GM06990 (cell line): ENCODE data around the gene FAM110D.

ENCODE experiments used
- DNase-seq: peaks from one replicate; pipeline ENCODE4 v3.0.0-alpha.2; 2011; ENCODE audit not compliant: insufficient read length; ENCODE audit errors: extremely low read depth
- H3K27me3 ChIP-seq: replicated peaks from 2 replicates; pipeline ENCODE4 v1.6.0; 2011; ENCODE audit warnings: low read length; ENCODE audit not compliant: control insufficient read depth, insufficient read depth
- H3K36me3 ChIP-seq: 2 replicates; pipeline ENCODE4 v1.5.1; 2011; ENCODE audit warnings: low read length; ENCODE audit not compliant: control insufficient read depth, insufficient read depth
- H3K4me3 ChIP-seq: replicated peaks from 2 replicates; pipeline ENCODE4 v1.5.1; 2011; ENCODE audit warnings: low read depth, mild to moderate bottlenecking, control low read depth, low read length
- TF ChIP-seq, protein P1 (sequence below): IDR thresholded peaks from 2 replicates; pipeline ENCODE4 v1.5.1; 2011; ENCODE audit warnings: low read length, control low read depth, mild to moderate bottlenecking, inconsistent platforms; ENCODE audit not compliant: insufficient read depth, poor library complexity, severe bottlenecking

Gene FAM110D

DNA sequence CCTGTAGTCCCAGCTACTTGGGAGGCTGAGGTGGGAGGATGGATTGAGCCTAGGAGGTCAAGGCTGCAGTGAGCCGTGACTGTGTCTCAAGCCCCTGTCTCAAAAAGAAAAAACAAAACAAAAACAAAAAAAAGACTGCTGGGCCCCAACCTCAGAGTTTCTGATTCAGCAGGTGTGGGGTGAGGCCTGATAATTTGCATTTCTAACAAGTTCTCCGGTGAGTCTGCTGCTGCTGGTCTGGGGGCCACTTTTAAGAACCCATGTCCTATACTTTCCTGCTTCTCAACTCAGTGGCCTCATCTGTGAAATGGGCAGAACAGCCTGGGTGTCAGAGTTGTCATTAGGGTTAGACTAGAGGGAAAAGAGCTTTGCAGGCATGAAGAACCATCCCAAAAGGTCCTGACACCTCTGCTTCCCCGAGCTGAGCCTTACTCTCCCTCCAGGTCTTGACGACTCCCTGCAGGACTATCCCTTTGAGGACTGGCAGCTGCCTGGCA lies 21.2 kb downstream of the FAM110D start:
- TF ChIP-seq, protein P1, sequence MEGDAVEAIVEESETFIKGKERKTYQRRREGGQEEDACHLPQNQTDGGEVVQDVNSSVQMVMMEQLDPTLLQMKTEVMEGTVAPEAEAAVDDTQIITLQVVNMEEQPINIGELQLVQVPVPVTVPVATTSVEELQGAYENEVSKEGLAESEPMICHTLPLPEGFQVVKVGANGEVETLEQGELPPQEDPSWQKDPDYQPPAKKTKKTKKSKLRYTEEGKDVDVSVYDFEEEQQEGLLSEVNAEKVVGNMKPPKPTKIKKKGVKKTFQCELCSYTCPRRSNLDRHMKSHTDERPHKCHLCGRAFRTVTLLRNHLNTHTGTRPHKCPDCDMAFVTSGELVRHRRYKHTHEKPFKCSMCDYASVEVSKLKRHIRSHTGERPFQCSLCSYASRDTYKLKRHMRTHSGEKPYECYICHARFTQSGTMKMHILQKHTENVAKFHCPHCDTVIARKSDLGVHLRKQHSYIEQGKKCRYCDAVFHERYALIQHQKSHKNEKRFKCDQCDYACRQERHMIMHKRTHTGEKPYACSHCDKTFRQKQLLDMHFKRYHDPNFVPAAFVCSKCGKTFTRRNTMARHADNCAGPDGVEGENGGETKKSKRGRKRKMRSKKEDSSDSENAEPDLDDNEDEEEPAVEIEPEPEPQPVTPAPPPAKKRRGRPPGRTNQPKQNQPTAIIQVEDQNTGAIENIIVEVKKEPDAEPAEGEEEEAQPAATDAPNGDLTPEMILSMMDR: no peak
- no peak overlapping the region for H3K4me3 ChIP-seq
- H3K36me3 ChIP-seq: no peaks in the 10 kb centered on the region
- no peak for DNase-seq
- H3K27me3 ChIP-seq: no peaks in the 10 kb centered on the region

DNA sequence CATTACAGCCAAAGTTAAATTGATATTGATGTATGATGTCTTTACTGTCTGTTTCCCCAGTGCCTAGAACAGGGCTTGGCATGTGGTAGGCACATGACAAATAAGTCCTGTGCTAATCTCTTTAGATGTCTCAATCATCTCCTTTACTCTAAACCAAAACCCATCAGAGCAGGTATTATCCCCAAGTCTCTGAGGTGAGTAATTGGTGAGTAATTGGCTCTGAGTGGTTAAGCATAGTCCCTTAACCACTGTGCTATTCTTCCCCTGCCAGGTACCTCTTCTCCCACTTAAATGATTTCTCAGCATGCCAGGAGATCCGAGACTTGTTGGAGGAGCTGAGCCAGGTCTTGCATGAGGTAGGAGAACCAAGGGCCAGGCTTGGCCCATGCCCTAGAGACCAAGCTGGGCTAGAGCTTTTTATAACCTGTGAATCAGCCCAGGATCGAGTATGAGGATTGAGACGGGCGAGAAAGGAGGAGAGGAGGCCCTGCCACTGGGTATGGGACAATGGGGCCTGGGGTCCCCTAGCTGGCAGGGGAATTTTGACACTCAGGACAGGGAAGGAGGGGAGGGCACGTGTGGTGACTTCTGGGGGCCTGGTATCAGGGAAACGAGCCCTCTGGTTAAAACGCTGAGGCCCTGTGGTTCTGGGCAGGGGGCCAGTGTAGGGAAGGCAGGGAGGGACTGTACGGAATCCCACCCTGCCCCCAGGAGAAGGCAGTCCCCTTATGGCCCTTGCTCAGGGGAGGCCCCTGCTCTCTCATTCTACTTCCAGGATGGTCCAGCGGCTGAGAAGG lies 22.9 kb downstream of the FAM110D start:
- no peaks in the 10 kb centered on the region for H3K36me3 ChIP-seq
- H3K4me3 ChIP-seq: no peak overlapping the region
- DNase-seq: no peak
- no peaks in the 10 kb centered on the region for H3K27me3 ChIP-seq
- TF ChIP-seq, protein P1: no peak

DNA sequence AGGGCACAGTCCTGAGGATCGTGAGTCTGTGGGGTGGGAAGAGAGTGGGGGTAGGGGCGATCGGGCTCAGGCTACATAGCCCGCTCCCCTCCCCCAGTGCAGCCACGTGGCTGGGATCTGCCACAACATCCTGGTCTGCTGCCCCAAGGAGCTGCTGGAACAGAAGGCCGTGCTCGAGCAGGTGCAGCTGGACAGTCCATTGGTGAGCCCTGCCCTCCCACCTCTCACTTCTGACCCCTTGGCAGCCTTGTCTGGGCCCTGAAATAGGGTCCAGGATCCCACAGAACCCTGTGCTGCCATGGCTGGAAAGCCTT lies 23.5 kb downstream of the FAM110D start:
- no peaks in the 10 kb centered on the region for H3K36me3 ChIP-seq
- H3K4me3 ChIP-seq: no peak overlapping the region
- no peak for DNase-seq
- TF ChIP-seq, protein P1: no peak
- H3K27me3 ChIP-seq: no peaks in the 10 kb centered on the region

DNA sequence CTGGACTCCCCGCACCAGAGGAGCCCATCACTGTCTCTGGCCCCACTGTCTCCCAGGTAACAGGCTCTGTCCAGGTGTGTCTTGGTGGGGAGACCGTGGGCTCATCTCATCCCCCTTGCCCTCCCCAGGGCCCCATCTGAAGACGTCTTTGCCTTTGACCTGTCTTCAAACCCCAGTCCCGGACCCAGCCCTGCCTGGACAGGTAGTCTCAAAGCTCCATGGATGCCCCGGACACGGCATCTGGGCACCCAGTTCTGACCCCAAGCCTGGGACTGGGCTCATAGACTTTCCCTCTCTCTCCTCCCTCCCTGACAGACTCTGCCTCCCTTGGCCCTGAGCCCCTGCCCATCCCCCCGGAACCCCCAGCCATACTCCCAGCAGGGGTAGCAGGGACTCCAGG lies 25.2 kb downstream of the FAM110D start:
- DNase-seq: no peak
- Histone ChIP-seq H3K36me3 (no peaks in the 10 kb centered on the region), H3K4me3 (no peak overlapping the region), H3K27me3 (no peaks in the 10 kb centered on the region)
- TF ChIP-seq, protein P1: no peak

DNA sequence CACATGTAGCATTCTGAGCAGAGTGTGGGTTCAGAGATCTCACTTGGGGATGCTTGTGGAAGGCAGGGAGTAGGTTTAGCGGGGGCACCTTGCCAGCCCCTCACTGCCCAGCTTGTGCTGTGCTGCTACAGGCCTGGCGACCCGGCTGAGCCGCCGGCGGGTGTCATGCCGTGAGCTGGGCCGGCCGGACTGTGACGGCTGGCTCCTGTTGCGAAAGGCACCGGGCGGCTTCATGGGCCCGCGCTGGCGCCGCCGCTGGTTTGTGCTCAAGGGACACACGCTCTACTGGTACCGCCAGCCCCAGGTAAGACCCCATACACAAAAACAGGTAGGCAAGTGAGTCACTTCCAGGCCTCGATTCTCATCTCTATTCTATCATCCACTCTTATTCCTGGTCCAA lies 26.0 kb downstream of the FAM110D start:
- no peak overlapping the region for H3K4me3 ChIP-seq
- TF ChIP-seq, protein P1: no peak
- no peaks in the 10 kb centered on the region for H3K27me3 ChIP-seq
- H3K36me3 ChIP-seq: no peaks in the 10 kb centered on the region
- no peak for DNase-seq
